NCI-H1930 (cell line): ENCODE data around the gene LEO1.
A peak's percentile ranks its signal among the peaks of the same experiment; 100 is the strongest.

ENCODE experiments used
- DNase-seq, 2 experiments: peaks; one replicate each; lab custom pipeline; 2025; lab: John Stamatoyannopoulos, UW

The LEO1 gene

GRCh38 chr15:51971375-51972133 is at the start of gene LEO1:
Gene LEO1, minus strand, starts transcription at chr15:51971778. Its CDS starts 33 bp downstream, at chr15:51971745.
- peak; percentile 61 to 66 for DNase-seq

GRCh38 chr15:52021128-52021671 is 49.6 kb upstream of the LEO1 start:
- no peak for DNase-seq

GRCh38 chr15:52020221-52021085 is 48.9 kb upstream of the LEO1 start:
- no peak for DNase-seq

- no peak for DNase-seq
Observed at GRCh38 chr15:52019394-52020220, 48.0 kb upstream of the LEO1 start.

- peak; percentile 26 to 48 for DNase-seq
Observed at GRCh38 chr15:52018693-52019393, 47.3 kb upstream of the LEO1 start, which contains the start of gene MAPK6. Gene MAPK6, plus strand, starts transcription at chr15:52019219. Its CDS starts 27,242 bp downstream, at chr15:52046461.

GRCh38 chr15:52018244-52018643 is 46.7 kb upstream of the LEO1 start:
- DNase-seq: no peak

GRCh38 chr15:52016316-52016715 is 44.7 kb upstream of the LEO1 start:
- no peak for DNase-seq

GRCh38 chr15:52014616-52015015 is 43.0 kb upstream of the LEO1 start:
- DNase-seq: no peak

- no peak for DNase-seq
Observed at GRCh38 chr15:52013151-52013791, 41.7 kb upstream of the LEO1 start.

- no peak for DNase-seq
Observed at GRCh38 chr15:52012210-52012609, 40.6 kb upstream of the LEO1 start.

GRCh38 chr15:52011711-52012144 is 40.1 kb upstream of the LEO1 start:
- DNase-seq: no peak

GRCh38 chr15:52010633-52011595 is 39.3 kb upstream of the LEO1 start:
- DNase-seq: no peak

GRCh38 chr15:52008698-52009434 is 37.3 kb upstream of the LEO1 start:
- no peak for DNase-seq

- no peak for DNase-seq
Observed at GRCh38 chr15:52008359-52008697, 36.8 kb upstream of the LEO1 start.

GRCh38 chr15:52006702-52007340 is 35.2 kb upstream of the LEO1 start:
- DNase-seq: no peak

- DNase-seq: no peak
Observed at GRCh38 chr15:52005748-52006701, 34.4 kb upstream of the LEO1 start.

GRCh38 chr15:52004806-52005205 is 33.2 kb upstream of the LEO1 start:
- DNase-seq: no peak
